K562 (cell line): Measurements from ENCODE around the gene DCAF16.

ENCODE experiments used
- BMI1 ChIP-seq: fragments of 150-350 bp; IDR thresholded peaks from 2 replicates; pipeline ENCODE4 v1.6.1; 2014; ENCODE audit warnings: low read length
- ELF4 ChIP-seq: fragments of 450-650 bp; formaldehyde crosslinking; IDR thresholded peaks from 2 replicates; pipeline ENCODE4 v1.4.0; 2022; ENCODE audit warnings: missing genetic modification characterization
- MYBL2 ChIP-seq, 2 experiments: fragments of 450-650 bp in 1 of 2; sonication (generic) in 1 of 2; formaldehyde crosslinking in 1 of 2; IDR thresholded peaks; 2 replicates each; pipeline versions ENCODE4 v1.6.1 to v1.8.1; 2017 to 2022; ENCODE audit warnings: borderline replicate concordance in 1 of 2, inconsistent platforms in 1 of 2, low read depth in 1 of 2, mild to moderate bottlenecking in 1 of 2, missing genetic modification reagents in 1 of 2, moderate library complexity in 1 of 2
- TF ChIP-seq, protein P1 (sequence below): sonication (generic); formaldehyde crosslinking; IDR thresholded peaks from 2 replicates; pipeline ENCODE4 v1.4.0; 2020; ENCODE audit warnings: mild to moderate bottlenecking, missing genetic modification reagents
- TF ChIP-seq, protein P2 (sequence below): sonication (generic); formaldehyde crosslinking; IDR thresholded peaks from 2 replicates; pipeline ENCODE4 v1.8.0; 2022; ENCODE audit warnings: mild to moderate bottlenecking, low read depth, missing genetic modification reagents

- no peak for TF ChIP-seq ELF4 (CRISPR knock-in tag)
- TF ChIP-seq, protein P1, sequence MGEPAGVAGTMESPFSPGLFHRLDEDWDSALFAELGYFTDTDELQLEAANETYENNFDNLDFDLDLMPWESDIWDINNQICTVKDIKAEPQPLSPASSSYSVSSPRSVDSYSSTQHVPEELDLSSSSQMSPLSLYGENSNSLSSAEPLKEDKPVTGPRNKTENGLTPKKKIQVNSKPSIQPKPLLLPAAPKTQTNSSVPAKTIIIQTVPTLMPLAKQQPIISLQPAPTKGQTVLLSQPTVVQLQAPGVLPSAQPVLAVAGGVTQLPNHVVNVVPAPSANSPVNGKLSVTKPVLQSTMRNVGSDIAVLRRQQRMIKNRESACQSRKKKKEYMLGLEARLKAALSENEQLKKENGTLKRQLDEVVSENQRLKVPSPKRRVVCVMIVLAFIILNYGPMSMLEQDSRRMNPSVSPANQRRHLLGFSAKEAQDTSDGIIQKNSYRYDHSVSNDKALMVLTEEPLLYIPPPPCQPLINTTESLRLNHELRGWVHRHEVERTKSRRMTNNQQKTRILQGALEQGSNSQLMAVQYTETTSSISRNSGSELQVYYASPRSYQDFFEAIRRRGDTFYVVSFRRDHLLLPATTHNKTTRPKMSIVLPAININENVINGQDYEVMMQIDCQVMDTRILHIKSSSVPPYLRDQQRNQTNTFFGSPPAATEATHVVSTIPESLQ, result no peak
- TF ChIP-seq, protein P2, sequence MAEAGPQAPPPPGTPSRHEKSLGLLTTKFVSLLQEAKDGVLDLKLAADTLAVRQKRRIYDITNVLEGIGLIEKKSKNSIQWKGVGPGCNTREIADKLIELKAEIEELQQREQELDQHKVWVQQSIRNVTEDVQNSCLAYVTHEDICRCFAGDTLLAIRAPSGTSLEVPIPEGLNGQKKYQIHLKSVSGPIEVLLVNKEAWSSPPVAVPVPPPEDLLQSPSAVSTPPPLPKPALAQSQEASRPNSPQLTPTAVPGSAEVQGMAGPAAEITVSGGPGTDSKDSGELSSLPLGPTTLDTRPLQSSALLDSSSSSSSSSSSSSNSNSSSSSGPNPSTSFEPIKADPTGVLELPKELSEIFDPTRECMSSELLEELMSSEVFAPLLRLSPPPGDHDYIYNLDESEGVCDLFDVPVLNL (CRISPR knock-in tag), result no peak
- TF ChIP-seq BMI1, result no peak
- no peak for TF ChIP-seq MYBL2 (IDR thresholded peaks at IDR 0.05; ENCODE audit: low read depth)
- TF ChIP-seq MYBL2 (CRISPR knock-in tag; IDR thresholded peaks at IDR 0.05; ENCODE audit: borderline replicate concordance), result no peak
These were observed 43.5 kb upstream of the DCAF16 start for GRCh38 chr4:17854036-17854435.
